IPS DF 6.9 (cell line): Measurements from ENCODE around the gene SH3TC1.

Source experiments
- DNase-seq: peaks from one replicate; pipeline ENCODE4 v3.0.0-alpha.2; 2013; ENCODE audit warnings: low read depth, low spot score
- H3K27ac ChIP-seq: one replicate; pipeline ENCODE4 v1.5.1; 2013; ENCODE audit warnings: low read length, control low read depth
- H3K27me3 ChIP-seq: 2 replicates; pipeline ENCODE4 v1.6.1; 2013; ENCODE audit warnings: mild to moderate bottlenecking, low read length; ENCODE audit not compliant: control insufficient read depth, insufficient read depth
- H3K36me3 ChIP-seq: 2 replicates; pipeline ENCODE4 v1.6.1; 2013; ENCODE audit warnings: low read length; ENCODE audit not compliant: control insufficient read depth, insufficient read depth
- H3K4me1 ChIP-seq: 2 replicates; pipeline ENCODE4 v1.6.1; 2013; ENCODE audit warnings: low read length; ENCODE audit not compliant: control insufficient read depth, insufficient read depth
- H3K4me3 ChIP-seq: 2 replicates; pipeline ENCODE4 v1.5.1; 2013; ENCODE audit warnings: mild to moderate bottlenecking, low read length
- H3K9me3 ChIP-seq: 2 replicates; pipeline ENCODE4 v1.6.1; 2013; ENCODE audit warnings: low read length, inconsistent platforms; ENCODE audit not compliant: control insufficient read depth, insufficient read depth
- WGBS: extraction: QIAGEN DNeasy Blood & Tissue Kit; methylation state at CpG from one replicate; pipeline ENCODE4 v1.1.7; 2013; ENCODE audit warnings: mixed read lengths, missing lambda C conversion rate; ENCODE audit not compliant: insufficient read length, insufficient coverage; 5-methylcytosine and 5-hydroxymethylcytosine counted together

The SH3TC1 gene

DNA sequence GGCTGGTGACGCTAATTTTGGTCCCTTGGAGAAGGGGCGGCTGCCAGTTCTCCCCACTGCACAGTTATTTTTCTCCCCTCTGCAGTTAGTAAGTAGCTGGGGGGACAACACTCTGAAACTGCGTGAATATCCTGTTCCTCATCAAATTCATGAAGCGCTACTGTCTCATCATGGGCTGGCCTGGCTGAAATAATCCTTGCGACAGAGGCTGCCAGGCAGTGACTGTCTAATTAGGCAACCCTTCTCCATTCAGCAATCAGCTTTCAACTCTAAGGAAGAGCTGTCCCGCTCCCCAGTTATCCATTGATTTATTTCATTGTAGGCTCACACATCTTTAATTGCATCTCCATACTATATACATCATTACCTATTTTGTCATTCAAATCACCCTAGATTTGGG, 8.2 kb downstream of the SH3TC1 start:
- no CpG with 5 or more reads among the region's 6 CpGs for WGBS

GRCh38 chr4:8208565-8208964, 9.5 kb downstream of the SH3TC1 start:
- Histone ChIP-seq H3K36me3 (no peaks in the 10 kb centered on the region), H3K27ac (no peak overlapping the region), H3K27me3 (no peaks in the 10 kb centered on the region), H3K4me3 (no peak overlapping the region), H3K4me1 (0 out of 2 replicates have a peak, but pooled peaks cover 1% of the 10 kb centered on the region), H3K9me3 (no peaks in the 10 kb centered on the region)
- no CpG with 5 or more reads among the region's 12 CpGs for WGBS
- DNase-seq: no peak

More for the DNA sequence above, 8.2 kb downstream of the SH3TC1 start:
- no peak for DNase-seq
- H3K4me1 ChIP-seq: 0 out of 2 replicates have a peak, but pooled peaks cover 1% of the 10 kb centered on the region
- H3K27ac ChIP-seq: no peak overlapping the region
- no peaks in the 10 kb centered on the region for H3K9me3 ChIP-seq
- H3K27me3 ChIP-seq: no peaks in the 10 kb centered on the region
- H3K36me3 ChIP-seq: no peaks in the 10 kb centered on the region
- no peak overlapping the region for H3K4me3 ChIP-seq

GRCh38 chr4:8209181-8209874, 10.2 kb downstream of the SH3TC1 start:
- no peak overlapping the region for H3K4me3 ChIP-seq
- H3K27me3 ChIP-seq: no peaks in the 10 kb centered on the region
- no peaks in the 10 kb centered on the region for H3K9me3 ChIP-seq
- no peak for DNase-seq
- H3K4me1 ChIP-seq: 0 out of 2 replicates have a peak, but pooled peaks cover 1% of the 10 kb centered on the region
- no peaks in the 10 kb centered on the region for H3K36me3 ChIP-seq
- H3K27ac ChIP-seq: no peak overlapping the region
- no CpG with 5 or more reads among the region's 21 CpGs for WGBS

GRCh38 chr4:8210010-8210409, 10.9 kb downstream of the SH3TC1 start:
- Histone ChIP-seq H3K9me3 (no peaks in the 10 kb centered on the region), H3K4me1 (0 out of 2 replicates have a peak, but pooled peaks cover 1% of the 10 kb centered on the region), H3K27ac (no peak overlapping the region), H3K36me3 (no peaks in the 10 kb centered on the region), H3K27me3 (no peaks in the 10 kb centered on the region), H3K4me3 (no peak overlapping the region)
- no CpG with 5 or more reads among the region's 12 CpGs for WGBS
- DNase-seq: no peak

DNA sequence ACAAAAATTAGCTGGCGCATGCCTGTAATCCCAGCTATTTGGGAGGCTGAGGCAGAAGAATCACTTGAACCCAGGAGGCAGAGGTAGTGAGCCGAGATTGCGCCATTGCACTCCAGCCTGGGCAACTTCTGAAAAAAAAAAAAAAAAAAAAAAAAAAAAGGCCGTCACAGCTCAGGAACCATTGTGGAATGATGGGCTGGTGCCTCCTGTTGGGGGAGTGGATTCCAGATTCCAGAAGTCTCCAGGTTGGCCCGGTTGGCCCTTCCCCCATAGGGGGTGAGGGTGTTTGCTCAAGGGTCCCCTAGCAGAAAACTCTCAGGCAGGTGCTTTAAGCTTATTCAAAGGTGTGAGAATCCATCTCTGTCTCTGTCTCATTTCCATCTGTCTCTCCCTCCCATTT, 11.5 kb downstream of the SH3TC1 start:
- H3K27ac ChIP-seq: no peak overlapping the region
- no peaks in the 10 kb centered on the region for H3K9me3 ChIP-seq
- no CpG with 5 or more reads among the region's 5 CpGs for WGBS
- no peaks in the 10 kb centered on the region for H3K27me3 ChIP-seq
- 0 out of 2 replicates have a peak, but pooled peaks cover 1% of the 10 kb centered on the region for H3K4me1 ChIP-seq
- H3K36me3 ChIP-seq: no peaks in the 10 kb centered on the region
- no peak for DNase-seq
- no peak overlapping the region for H3K4me3 ChIP-seq

- whole genome bisulfite sequencing: no CpG with 5 or more reads among the region's 8 CpGs
- Histone ChIP-seq H3K4me1 (0 out of 2 replicates have a peak, but pooled peaks cover 1% of the 10 kb centered on the region), H3K9me3 (no peaks in the 10 kb centered on the region), H3K27ac (no peak overlapping the region), H3K36me3 (no peaks in the 10 kb centered on the region), H3K27me3 (no peaks in the 10 kb centered on the region), H3K4me3 (no peak overlapping the region)
- no peak for DNase-seq
Measured at GRCh38 chr4:8211251-8211650, 12.2 kb downstream of the SH3TC1 start.

DNA sequence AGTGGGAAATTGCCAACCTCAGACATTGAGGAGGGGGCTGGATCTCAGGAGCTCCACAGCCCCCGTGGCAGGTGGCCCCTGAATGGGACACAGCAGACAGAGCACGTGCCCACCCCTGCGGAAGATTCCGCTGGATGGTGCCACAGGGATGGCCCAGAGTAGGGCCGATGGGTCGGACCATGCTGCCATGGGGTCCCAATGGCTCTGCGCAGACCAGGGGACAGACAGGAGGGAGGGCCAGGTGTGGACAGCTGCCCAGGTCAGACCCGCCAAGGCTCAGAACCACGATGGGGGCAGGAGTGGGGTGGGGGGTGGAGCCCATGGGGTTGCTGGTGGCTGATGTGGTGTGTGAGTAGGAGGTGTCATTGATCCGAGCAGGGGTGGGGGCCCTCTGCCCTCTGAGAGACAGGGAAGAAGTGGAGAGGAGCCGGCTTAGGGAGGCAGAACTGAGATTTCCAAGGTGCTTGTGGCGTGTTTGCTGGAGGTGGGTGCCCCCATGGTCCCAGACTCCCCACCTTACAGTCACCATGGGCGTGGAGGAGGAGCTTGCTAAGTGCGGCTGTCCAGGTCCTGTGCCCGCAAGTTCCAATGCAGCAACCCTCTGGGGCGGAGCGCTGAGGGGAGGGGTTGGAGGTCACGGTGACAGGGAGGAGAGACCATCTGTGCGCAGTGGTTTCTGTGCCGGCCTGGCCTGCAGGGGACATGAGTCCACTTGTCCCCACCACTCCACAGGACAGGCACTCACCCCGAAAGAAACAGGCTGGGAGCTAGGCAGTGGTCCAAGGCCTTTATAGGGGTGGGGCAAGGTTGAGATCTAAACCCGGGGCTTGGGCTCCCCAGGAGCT, 12.9 kb downstream of the SH3TC1 start:
- H3K27ac ChIP-seq: no peak overlapping the region
- no peak overlapping the region for H3K4me3 ChIP-seq
- no peaks in the 10 kb centered on the region for H3K27me3 ChIP-seq
- H3K36me3 ChIP-seq: no peaks in the 10 kb centered on the region
- no peaks in the 10 kb centered on the region for H3K9me3 ChIP-seq
- WGBS: no CpG with 5 or more reads among the region's 22 CpGs
- no peak for DNase-seq
- 0 out of 2 replicates have a peak, but pooled peaks cover 1% of the 10 kb centered on the region for H3K4me1 ChIP-seq

DNA sequence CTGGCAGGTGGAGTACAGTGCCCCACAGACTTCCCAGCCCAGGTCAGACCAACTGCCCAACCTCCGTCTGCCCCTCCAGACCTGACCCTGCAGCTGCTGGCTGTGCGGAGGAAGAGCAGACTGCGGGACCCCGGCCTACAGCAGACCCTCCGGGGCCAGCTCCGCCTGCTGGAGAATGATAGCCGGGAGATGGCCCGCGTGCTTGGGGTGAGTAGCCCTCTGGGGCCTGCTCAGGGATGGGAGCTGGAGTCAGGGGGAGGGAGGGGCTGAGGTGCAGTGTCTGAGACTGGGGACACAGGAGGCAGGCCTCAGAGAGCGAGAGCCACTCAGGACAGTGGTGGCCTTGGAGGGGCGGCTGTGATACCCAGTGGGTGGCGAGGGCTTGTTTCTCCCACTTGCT, 13.5 kb downstream of the SH3TC1 start:
- Histone ChIP-seq H3K4me3 (no peak overlapping the region), H3K27me3 (no peaks in the 10 kb centered on the region), H3K36me3 (no peaks in the 10 kb centered on the region), H3K27ac (no peak overlapping the region), H3K4me1 (0 out of 2 replicates have a peak, but pooled peaks cover 1% of the 10 kb centered on the region), H3K9me3 (no peaks in the 10 kb centered on the region)
- no CpG with 5 or more reads among the region's 12 CpGs for WGBS
- DNase-seq: no peak

DNA sequence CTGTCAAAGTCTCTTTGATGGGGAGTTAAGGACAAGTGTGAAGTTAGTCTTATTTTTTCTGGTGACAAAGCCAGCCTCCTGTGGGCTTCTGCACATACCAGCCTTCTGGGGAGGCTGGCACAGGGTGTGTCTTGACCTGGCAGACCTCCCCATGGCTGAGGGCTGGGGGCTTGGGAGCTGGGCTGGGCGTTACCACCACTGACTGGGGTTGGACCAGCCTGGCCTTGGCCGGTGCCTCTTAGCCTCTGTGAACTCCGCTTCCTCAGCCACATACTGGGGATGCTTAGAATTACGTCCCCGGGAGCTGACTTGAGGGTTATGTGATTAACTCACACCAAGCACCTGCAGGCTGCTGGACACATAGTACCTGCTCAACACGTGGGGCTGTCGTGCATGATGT, 14.0 kb downstream of the SH3TC1 start:
- Histone ChIP-seq H3K9me3 (no peaks in the 10 kb centered on the region), H3K36me3 (no peaks in the 10 kb centered on the region), H3K4me1 (0 out of 2 replicates have a peak, but pooled peaks cover 1% of the 10 kb centered on the region), H3K27me3 (no peaks in the 10 kb centered on the region), H3K27ac (no peak overlapping the region), H3K4me3 (no peak overlapping the region)
- WGBS: no CpG with 5 or more reads among the region's 7 CpGs
- DNase-seq: no peak

DNA sequence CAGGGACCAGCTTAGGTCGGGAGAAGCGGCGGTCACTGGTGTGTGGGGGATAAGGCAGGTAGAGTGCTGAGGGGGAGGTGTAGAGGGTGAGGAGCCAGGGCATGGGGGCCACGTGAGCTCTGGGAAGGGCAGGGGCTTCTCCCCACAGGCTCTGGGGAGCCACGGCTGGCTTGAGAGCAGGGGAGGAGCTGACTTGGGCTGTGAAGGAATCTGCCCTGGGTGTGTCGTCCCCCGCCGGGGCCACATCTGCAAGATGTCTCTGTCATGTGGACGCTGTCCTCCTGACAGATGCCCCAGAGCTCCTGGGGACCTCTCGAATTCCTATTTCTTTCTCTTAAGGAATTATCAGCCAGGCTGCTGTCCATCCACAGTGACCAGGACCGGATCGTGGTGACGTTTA, 15.0 kb downstream of the SH3TC1 start:
- H3K9me3 ChIP-seq: no peaks in the 10 kb centered on the region
- H3K27ac ChIP-seq: no peak overlapping the region
- H3K36me3 ChIP-seq: no peaks in the 10 kb centered on the region
- no CpG with 5 or more reads among the region's 13 CpGs for WGBS
- H3K4me1 ChIP-seq: 0 out of 2 replicates have a peak, but pooled peaks cover 1% of the 10 kb centered on the region
- no peaks in the 10 kb centered on the region for H3K27me3 ChIP-seq
- no peak overlapping the region for H3K4me3 ChIP-seq
- no peak for DNase-seq
